Karpas-422 (cell line): Measurements from ENCODE around the gene PPP1R3F. TPM values are rescaled to one million over a fixed set of nuclear protein-coding genes. Genes with fewer than 3 reads are reported as not detected.
"Not testable (repeated sequence)": the region's sequence is repeated elsewhere in the genome, so short reads cannot be mapped to it uniquely, and the experiment has no call there.

Experiments used
- DNase-seq: peaks from one replicate; pipeline ENCODE4 v3.0.0-alpha.2; 2015
- H2AFZ ChIP-seq: fragments of 200-600 bp; sonication (generic); 2 replicates; pipeline ENCODE4 v1.6.1; 2014; ENCODE audit warnings: antibody characterized with exemption, low read length, mixed read lengths
- H3K27ac ChIP-seq: fragments of 200-600 bp; sonication (generic); 2 replicates; pipeline ENCODE4 v1.5.1; 2014; ENCODE audit warnings: mild to moderate bottlenecking, low read length, moderate library complexity
- H3K27me3 ChIP-seq: fragments of 200-600 bp; sonication (generic); 2 replicates; pipeline ENCODE4 v1.6.1; 2014; ENCODE audit warnings: low read length, mixed read lengths
- H3K36me3 ChIP-seq: fragments of 200-600 bp; sonication (generic); 2 replicates; pipeline ENCODE4 v1.6.1; 2014; ENCODE audit warnings: low read length, mixed read lengths; ENCODE audit not compliant: insufficient read depth
- H3K4me1 ChIP-seq: fragments of 200-600 bp; sonication (generic); 2 replicates; pipeline ENCODE4 v1.6.1; 2014; ENCODE audit warnings: mild to moderate bottlenecking, low read length, mixed read lengths
- H3K4me2 ChIP-seq: fragments of 200-600 bp; sonication (generic); 2 replicates; pipeline ENCODE4 v1.6.1; 2014; ENCODE audit warnings: low read length, low read depth, mild to moderate bottlenecking; ENCODE audit not compliant: poor library complexity, severe bottlenecking
- H3K4me3 ChIP-seq: fragments of 200-600 bp; sonication (generic); 2 replicates; pipeline ENCODE4 v1.5.1; 2014; ENCODE audit warnings: mild to moderate bottlenecking, antibody characterized with exemption, low read length, mixed read lengths
- H3K79me2 ChIP-seq: fragments of 200-600 bp; sonication (generic); 2 replicates; pipeline ENCODE4 v1.6.1; 2014; ENCODE audit warnings: mild to moderate bottlenecking, low read length, mixed read lengths
- H3K9ac ChIP-seq: fragments of 200-600 bp; sonication (generic); 2 replicates; pipeline ENCODE4 v1.6.0; 2014; ENCODE audit warnings: low read length
- H3K9me2 ChIP-seq: fragments of 200-600 bp; sonication (generic), shearing (Covaris generic); replicated peaks from 2 replicates; pipeline ENCODE4 v1.6.0; 2014; ENCODE audit warnings: mild to moderate bottlenecking, low read length, moderate library complexity; ENCODE audit not compliant: insufficient read depth
- H3K9me3 ChIP-seq: fragments of 300-700, 200-600 bp; sonication (generic); 2 replicates; pipeline ENCODE4 v1.6.1; 2014; ENCODE audit warnings: low read length, mixed read lengths
- H4K20me1 ChIP-seq: fragments of 200-600 bp; sonication (generic); 2 replicates; pipeline ENCODE4 v1.6.1; 2014; ENCODE audit warnings: mild to moderate bottlenecking, antibody characterized with exemption, low read length, low read depth; ENCODE audit not compliant: insufficient read depth
- total RNA-seq: library from RNA; depleted of rRNA; stranded (reverse); fragments of >200 nt; shearing (Covaris generic); gene quantifications from 2 replicates; pipeline ENCODE4 v1.2.3, GENCODE V29; 2014; ENCODE audit warnings: low replicate concordance

The PPP1R3F gene
- total RNA-seq, 1 experiment from 2014 or later, result 0.19 TPM

DNA sequence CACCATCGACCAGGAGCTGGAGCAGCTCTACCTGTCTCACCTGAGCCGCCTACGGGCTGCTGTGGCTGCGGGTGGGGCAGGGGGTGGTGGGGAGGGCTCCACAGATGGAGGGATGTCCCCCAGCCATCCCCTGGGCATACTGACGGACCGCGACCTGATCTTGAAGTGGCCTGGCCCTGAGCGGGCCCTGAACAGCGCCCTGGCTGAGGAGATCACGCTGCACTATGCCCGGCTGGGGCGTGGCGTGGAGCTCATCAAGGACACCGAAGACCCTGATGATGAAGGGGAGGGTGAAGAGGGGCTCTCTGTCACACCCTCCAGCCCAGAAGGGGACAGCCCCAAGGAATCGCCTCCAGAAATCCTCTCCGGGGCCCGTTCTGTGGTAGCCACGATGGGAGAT lies 16.5 kb downstream of the PPP1R3F start:
- Histone ChIP-seq H4K20me1 (no peaks in the 10 kb centered on the region), H2AFZ (no peak overlapping the region), H3K9me2 (no peaks in the 10 kb centered on the region), H3K9me3 (no peaks in the 10 kb centered on the region), H3K4me2 (no peak overlapping the region), H3K36me3 (no peaks in the 10 kb centered on the region), H3K4me1 (no peaks in the 10 kb centered on the region), H3K9ac (no peak overlapping the region), H3K27me3 (no peaks in the 10 kb centered on the region), H3K27ac (no peak overlapping the region), H3K4me3 (no peak overlapping the region), H3K79me2 (no peaks in the 10 kb centered on the region)
- no peak for DNase-seq

DNA sequence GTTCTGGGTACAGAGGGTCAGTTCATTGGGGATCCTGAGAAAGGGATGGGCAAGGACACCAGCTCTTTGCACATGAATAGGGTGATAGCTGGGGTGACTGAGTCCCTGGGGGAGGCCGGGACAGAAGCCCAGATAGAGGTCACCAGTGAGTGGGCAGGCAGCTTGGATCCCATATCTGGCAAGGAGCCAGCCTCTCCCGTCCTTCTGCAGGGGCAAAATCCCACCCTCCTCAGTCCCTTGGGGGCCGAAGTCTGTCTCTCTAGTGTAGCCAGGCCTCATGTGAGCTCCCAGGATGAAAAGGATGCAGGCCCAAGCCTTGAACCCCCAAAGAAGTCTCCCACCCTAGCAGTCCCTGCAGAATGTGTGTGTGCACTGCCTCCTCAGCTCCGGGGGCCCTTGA lies 17.0 kb downstream of the PPP1R3F start:
- Histone ChIP-seq H3K27me3 (no peaks in the 10 kb centered on the region), H3K79me2 (no peaks in the 10 kb centered on the region), H3K9me2 (no peaks in the 10 kb centered on the region), H3K9ac (no peak overlapping the region), H3K27ac (no peak overlapping the region), H3K4me2 (no peak overlapping the region), H3K9me3 (no peaks in the 10 kb centered on the region), H3K36me3 (no peaks in the 10 kb centered on the region), H3K4me1 (no peaks in the 10 kb centered on the region), H4K20me1 (no peaks in the 10 kb centered on the region), H3K4me3 (no peak overlapping the region), H2AFZ (no peak overlapping the region)
- no peak for DNase-seq

GRCh38 chrX:49287665-49288064 lies 18.1 kb downstream of the PPP1R3F start:
- Histone ChIP-seq H3K27me3 (no peaks in the 10 kb centered on the region), H3K9ac (no peak overlapping the region), H3K27ac (no peak overlapping the region), H3K9me3 (no peaks in the 10 kb centered on the region), H3K9me2 (no peaks in the 10 kb centered on the region), H3K4me3 (no peak overlapping the region), H4K20me1 (no peaks in the 10 kb centered on the region), H3K4me1 (no peaks in the 10 kb centered on the region), H3K4me2 (no peak overlapping the region), H2AFZ (no peak overlapping the region), H3K36me3 (no peaks in the 10 kb centered on the region), H3K79me2 (no peaks in the 10 kb centered on the region)
- no peak for DNase-seq

DNA sequence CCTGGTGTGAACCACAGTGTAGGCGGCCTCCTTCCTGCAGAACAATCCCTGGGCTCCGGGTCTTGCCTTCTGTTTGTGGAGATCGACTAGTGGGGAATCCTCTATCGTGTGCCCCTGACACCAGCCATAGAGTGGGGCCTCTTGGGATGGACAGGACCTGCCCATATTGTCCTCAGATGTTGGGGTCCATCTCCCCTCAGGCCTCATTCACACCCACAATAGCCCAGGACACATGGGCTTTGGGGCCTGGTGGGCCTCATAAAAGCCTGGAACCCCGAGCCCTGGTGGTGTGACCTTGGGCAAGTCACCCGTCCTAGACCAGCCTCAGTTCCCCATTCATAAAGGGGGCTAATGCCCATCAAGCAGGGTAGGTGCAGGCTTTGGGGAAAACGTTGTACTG lies 20.6 kb downstream of the PPP1R3F start:
- H4K20me1 ChIP-seq, result no peaks in the 10 kb centered on the region
- H3K27me3 ChIP-seq, result no peaks in the 10 kb centered on the region
- no peaks in the 10 kb centered on the region for H3K79me2 ChIP-seq
- H3K9ac ChIP-seq, result no peak overlapping the region
- H3K4me2 ChIP-seq, result no peak overlapping the region
- no peak overlapping the region for H2AFZ ChIP-seq
- DNase-seq, result no peak
- no peaks in the 10 kb centered on the region for H3K9me2 ChIP-seq
- H3K9me3 ChIP-seq, result no peaks in the 10 kb centered on the region
- H3K4me3 ChIP-seq, result no peak overlapping the region
- no peaks in the 10 kb centered on the region for H3K4me1 ChIP-seq
- H3K36me3 ChIP-seq, result no peaks in the 10 kb centered on the region
- H3K27ac ChIP-seq, result no peak overlapping the region

- no peak overlapping the region for H3K27ac ChIP-seq
- H3K4me1 ChIP-seq, result no peaks in the 10 kb centered on the region
- H3K27me3 ChIP-seq, result no peaks in the 10 kb centered on the region
- no peaks in the 10 kb centered on the region for H3K9me2 ChIP-seq
- H3K79me2 ChIP-seq, result no peaks in the 10 kb centered on the region
- no peak overlapping the region for H3K4me2 ChIP-seq
- H3K36me3 ChIP-seq, result no peaks in the 10 kb centered on the region
- peak; percentile 86 for DNase-seq
- H3K9me3 ChIP-seq, result no peaks in the 10 kb centered on the region
- H3K4me3 ChIP-seq, result no peak overlapping the region
- no peak overlapping the region for H3K9ac ChIP-seq
- no peaks in the 10 kb centered on the region for H4K20me1 ChIP-seq
- H2AFZ ChIP-seq, result no peak overlapping the region
Observed at GRCh38 chrX:49291615-49292337, 22.2 kb downstream of the PPP1R3F start.

DNA sequence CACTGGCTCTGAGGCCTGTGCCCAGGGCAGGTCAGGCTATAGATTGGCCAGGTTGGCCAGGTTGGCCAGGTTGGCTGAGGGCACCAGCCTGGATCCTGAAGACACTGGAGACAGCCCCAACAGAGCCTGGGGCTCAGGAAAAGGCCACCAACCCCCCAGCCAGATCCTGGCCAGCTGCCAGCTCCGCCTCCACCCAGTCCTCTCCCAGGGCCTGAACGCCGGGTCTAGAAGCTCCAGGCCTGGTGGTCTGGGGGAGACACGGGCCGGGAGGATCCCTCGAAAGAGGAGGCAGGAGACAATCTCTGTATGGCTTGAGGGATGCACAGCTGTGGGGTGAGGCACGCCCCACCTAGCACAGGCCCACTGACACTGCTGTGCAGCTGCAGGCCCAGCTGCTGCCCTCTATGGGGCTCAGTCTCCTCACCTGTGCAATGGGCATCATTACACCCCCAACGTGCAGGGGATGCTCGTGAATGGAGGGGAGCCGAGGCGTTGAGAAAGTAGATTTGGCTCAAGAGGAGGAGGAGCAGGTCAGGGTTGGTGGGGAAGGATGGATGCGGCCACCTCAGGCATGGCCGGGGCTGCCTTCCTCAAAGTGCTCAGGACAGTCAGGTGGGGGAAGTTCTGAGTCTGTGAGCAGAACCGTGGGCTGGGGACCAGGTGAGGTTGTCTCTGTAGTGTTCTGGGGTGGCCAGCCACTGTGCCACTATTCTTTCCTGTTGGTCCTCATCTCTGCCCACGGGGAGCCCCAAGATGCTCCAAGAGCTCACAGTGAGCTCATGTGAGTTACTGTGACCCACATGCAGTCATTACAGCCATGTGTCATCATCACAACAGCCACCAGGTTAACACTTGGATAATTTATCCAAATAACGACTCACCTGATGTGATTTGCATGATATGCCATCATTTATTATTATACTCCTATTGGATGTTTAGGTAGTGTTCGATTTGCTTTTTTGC lies 23.1 kb downstream of the PPP1R3F start:
- H3K4me3 ChIP-seq, result no peak overlapping the region
- DNase-seq, result no peak
- no peaks in the 10 kb centered on the region for H3K9me3 ChIP-seq
- no peaks in the 10 kb centered on the region for H3K27me3 ChIP-seq
- no peak overlapping the region for H3K4me2 ChIP-seq
- H4K20me1 ChIP-seq, result no peaks in the 10 kb centered on the region
- no peak overlapping the region for H2AFZ ChIP-seq
- no peak overlapping the region for H3K27ac ChIP-seq
- H3K9ac ChIP-seq, result no peak overlapping the region
- H3K4me1 ChIP-seq, result no peaks in the 10 kb centered on the region
- H3K79me2 ChIP-seq, result no peaks in the 10 kb centered on the region
- no peaks in the 10 kb centered on the region for H3K36me3 ChIP-seq
- H3K9me2 ChIP-seq, result no peaks in the 10 kb centered on the region

DNA sequence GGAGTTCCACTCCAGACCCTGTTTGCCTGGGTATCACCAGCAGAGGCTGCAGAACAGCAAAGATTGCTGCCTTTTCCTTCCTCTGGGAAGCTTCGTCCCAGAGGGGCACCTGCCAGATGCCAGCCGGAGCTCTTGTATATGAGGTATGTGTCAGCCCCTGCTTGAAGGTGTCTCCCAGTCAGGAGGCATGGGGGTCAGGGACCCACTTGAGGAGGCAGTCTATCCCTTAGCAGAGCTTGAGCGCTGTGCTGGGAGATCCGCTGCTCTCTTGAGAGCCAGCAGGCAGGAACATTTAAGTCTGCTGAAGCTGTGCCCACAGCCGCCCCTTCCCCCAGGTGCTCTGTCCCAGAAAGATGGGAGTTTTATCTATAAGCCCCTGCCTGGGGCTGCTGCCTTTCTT lies 29.7 kb downstream of the PPP1R3F start:
- H4K20me1 ChIP-seq, H3K4me1 ChIP-seq, DNase-seq: not testable (repeated sequence)

GRCh38 chrX:49300703-49301102 lies 31.1 kb downstream of the PPP1R3F start:
- Histone ChIP-seq H4K20me1 (no peaks in the 10 kb centered on the region), H3K4me2 (no peak overlapping the region), H3K9me3 (no peaks in the 10 kb centered on the region), H3K4me1 (no peaks in the 10 kb centered on the region), H3K27ac (no peak overlapping the region), H3K9ac (no peak overlapping the region), H3K36me3 (no peaks in the 10 kb centered on the region), H3K4me3 (no peak overlapping the region), H3K27me3 (no peaks in the 10 kb centered on the region), H3K79me2 (no peaks in the 10 kb centered on the region), H3K9me2 (no peaks in the 10 kb centered on the region), H2AFZ (no peak overlapping the region)
- no peak for DNase-seq

More for the DNA sequence above, 29.7 kb downstream of the PPP1R3F start:
- not testable (repeated sequence) for H3K27me3 ChIP-seq, H3K79me2 ChIP-seq, H2AFZ ChIP-seq, H3K4me2 ChIP-seq, H3K9me2 ChIP-seq, H3K27ac ChIP-seq, H3K9ac ChIP-seq, H3K36me3 ChIP-seq, H3K9me3 ChIP-seq, H3K4me3 ChIP-seq
